Panc1 (cell line): ENCODE results near the gene FADS2. TPM values are rescaled to one million over a fixed set of nuclear protein-coding genes. Genes with fewer than 3 reads are reported as not detected.

Source experiments
- ATAC-seq: fragments of 200-7000 bp; cut with Tn5 transposase; 2 replicates; pipeline ENCODE4 v1.9.1; 2020; ENCODE audit warnings: mild to moderate bottlenecking, moderate library complexity
- BruUV-seq: library from RNA; stranded (reverse); fragments of 400-500 nt; replicated peaks from 2 replicates; lab custom pipeline; 2021; lab: Mats Ljungman, UMichigan
- CTCF ChIA-PET: fragments of 300-600 bp; sonication (Branson Sonifier 250); formaldehyde crosslinking; loops from one replicate; lab custom pipeline; 2022; ENCODE audit warnings: antibody characterized with exemption; lab: Charles Lee
- POLR2A ChIA-PET: fragments of 300-600 bp; sonication (Branson Sonifier 250); formaldehyde crosslinking; loops from one replicate; lab custom pipeline; 2022; ENCODE audit warnings: antibody characterized with exemption; lab: Charles Lee
- DNase-seq: peaks from one replicate; pipeline ENCODE4 v3.0.0-alpha.2; 2010; ENCODE audit warnings: low read depth, low spot score
- H3K27ac ChIP-seq: 2 replicates; pipeline ENCODE4 v1.5.1; 2011; ENCODE audit warnings: mild to moderate bottlenecking, low read length, inconsistent platforms
- H3K27me3 ChIP-seq: fragments of 200-500 bp; sonication (Bioruptor generic); 2 replicates; pipeline ENCODE4 v1.6.0; 2014; ENCODE audit warnings: low read length, inconsistent platforms; ENCODE audit not compliant: control insufficient read depth, insufficient read depth
- H3K36me3 ChIP-seq: fragments of 200-500 bp; sonication (Bioruptor generic); 2 replicates; pipeline ENCODE4 v1.5.1; 2014; ENCODE audit warnings: inconsistent platforms, mild to moderate bottlenecking, low read length, moderate library complexity; ENCODE audit not compliant: control insufficient read depth, insufficient read depth
- H3K4me1 ChIP-seq: 2 replicates; pipeline ENCODE4 v1.5.1; 2011; ENCODE audit warnings: inconsistent platforms, mild to moderate bottlenecking, low read length, moderate library complexity; ENCODE audit not compliant: control insufficient read depth, insufficient read depth
- H3K4me3 ChIP-seq, 2 experiments: 2 replicates each; pipeline ENCODE4 v1.5.1; 2011 to 2012; ENCODE audit warnings: low read depth in 2 of 2, low read length in 2 of 2, mild to moderate bottlenecking in 2 of 2, inconsistent platforms in 1 of 2, moderate library complexity in 1 of 2
- H3K9me3 ChIP-seq: fragments of 200-500 bp; sonication (Bioruptor generic); 2 replicates; pipeline ENCODE4 v1.5.1; 2014; ENCODE audit warnings: low read depth, mild to moderate bottlenecking, inconsistent platforms, low read length, moderate library complexity; ENCODE audit not compliant: control insufficient read depth, insufficient read depth
- POLR2AphosphoS5 ChIP-seq: IDR thresholded peaks from 2 replicates; pipeline ENCODE4 v1.6.1; 2012; ENCODE audit warnings: mild to moderate bottlenecking, low read depth, low read length, moderate library complexity
- SIN3A ChIP-seq: IDR thresholded peaks from 2 replicates; pipeline ENCODE4 v1.6.1; 2012; ENCODE audit warnings: low read depth, mild to moderate bottlenecking, low read length, moderate library complexity, borderline replicate concordance; ENCODE audit not compliant: insufficient read depth
- TCF7L2 ChIP-seq: IDR thresholded peaks from 2 replicates; pipeline ENCODE4 v1.6.1; 2011; ENCODE audit warnings: mild to moderate bottlenecking, low read depth, low read length, inconsistent platforms
- in situ Hi-C: cut with HindIII; loops from 2 replicates; pipeline ENCODE4 v1.10.0; 2016; ENCODE audit warnings: low sequenced_read_pairs, low pct_unique_long_range_greater_than_20kb
- intact Hi-C: fragments of 100-400 bp; cut with micrococcal nuclease; formaldehyde crosslinking; loops from one replicate; pipeline ENCODE4 v1.10.0; 2022; ENCODE audit not compliant: unreplicated experiment
- total RNA-seq: library from RNA; stranded (reverse); gene quantifications from one replicate; pipeline ENCODE4 v1.2.1, GENCODE V29; 2021; ENCODE audit not compliant: unreplicated experiment
- TF ChIP-seq, protein P1 (sequence below), 2 experiments: IDR thresholded peaks; 2 replicates each; pipeline ENCODE4 v1.6.1; 2011 to 2012; ENCODE audit warnings: low read depth in 2 of 2, control low read depth in 1 of 2, low read length in 1 of 2, mild to moderate bottlenecking in 1 of 2, moderate library complexity in 1 of 2; ENCODE audit not compliant: insufficient read depth in 1 of 2
- TF ChIP-seq, protein P2 (sequence below): fragments of 450-650 bp; IDR thresholded peaks from 2 replicates; pipeline ENCODE4 v1.5.1; 2017; ENCODE audit warnings: mild to moderate bottlenecking

Gene FADS2
- total RNA-seq, 1 experiment from 2014 or later: 679 TPM

DNA sequence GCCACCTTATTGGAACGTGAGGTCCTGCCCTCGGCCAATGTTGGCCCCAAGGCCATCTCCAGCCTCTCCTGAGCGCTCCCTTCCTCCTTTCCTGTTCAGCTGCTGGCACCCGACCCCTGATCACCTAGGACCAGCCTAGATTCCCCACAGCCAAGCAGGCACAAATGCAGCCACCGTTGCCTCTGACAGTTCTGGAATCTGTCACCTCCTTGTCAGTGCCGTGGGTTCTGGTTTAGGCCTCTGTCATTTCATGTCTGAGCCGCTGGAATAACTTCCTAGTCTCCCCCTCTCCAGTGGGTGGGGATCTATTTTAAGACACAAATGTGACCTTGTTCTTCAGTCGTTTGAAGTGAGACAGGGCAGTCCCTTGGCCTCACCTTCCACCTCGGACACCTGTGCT, 33.5 kb downstream of the FADS2 start:
- POLR2A ChIA-PET: no interaction called here
- no peak for ATAC-seq
- TF ChIP-seq SIN3A: no peak
- CTCF ChIA-PET: no interaction called here
- no peaks in the 10 kb centered on the region for H3K27me3 ChIP-seq
- intact Hi-C loops (no loop called here), in situ Hi-C loops (no loop called here)
- H3K4me1 ChIP-seq: no peaks in the 10 kb centered on the region; the same call in 1 of the 2 replicates
- H3K9me3 ChIP-seq: no peaks in the 10 kb centered on the region
- H3K4me3 ChIP-seq: no peak overlapping the region
- no peak for DNase-seq
- BruUV-seq: no TSS peak
- no peaks in the 10 kb centered on the region; the same call in 1 of the 2 replicates for H3K36me3 ChIP-seq
- no peak overlapping the region; the same call in 1 of the 2 replicates for H3K27ac ChIP-seq

- Histone ChIP-seq H3K27ac (no peak overlapping the region), H3K4me1 (no peaks in the 10 kb centered on the region; the same call in 1 of the 2 replicates), H3K9me3 (no peaks in the 10 kb centered on the region), H3K36me3 (no peaks in the 10 kb centered on the region; the same call in 1 of the 2 replicates), H3K27me3 (no peaks in the 10 kb centered on the region), H3K4me3 (no peak overlapping the region)
- intact Hi-C loops (no loop called here), in situ Hi-C loops (no loop called here)
- TF ChIP-seq TCF7L2 (no peak), SIN3A (no peak), POLR2AphosphoS5 (no peak)
- TF ChIP-seq, protein P1, sequence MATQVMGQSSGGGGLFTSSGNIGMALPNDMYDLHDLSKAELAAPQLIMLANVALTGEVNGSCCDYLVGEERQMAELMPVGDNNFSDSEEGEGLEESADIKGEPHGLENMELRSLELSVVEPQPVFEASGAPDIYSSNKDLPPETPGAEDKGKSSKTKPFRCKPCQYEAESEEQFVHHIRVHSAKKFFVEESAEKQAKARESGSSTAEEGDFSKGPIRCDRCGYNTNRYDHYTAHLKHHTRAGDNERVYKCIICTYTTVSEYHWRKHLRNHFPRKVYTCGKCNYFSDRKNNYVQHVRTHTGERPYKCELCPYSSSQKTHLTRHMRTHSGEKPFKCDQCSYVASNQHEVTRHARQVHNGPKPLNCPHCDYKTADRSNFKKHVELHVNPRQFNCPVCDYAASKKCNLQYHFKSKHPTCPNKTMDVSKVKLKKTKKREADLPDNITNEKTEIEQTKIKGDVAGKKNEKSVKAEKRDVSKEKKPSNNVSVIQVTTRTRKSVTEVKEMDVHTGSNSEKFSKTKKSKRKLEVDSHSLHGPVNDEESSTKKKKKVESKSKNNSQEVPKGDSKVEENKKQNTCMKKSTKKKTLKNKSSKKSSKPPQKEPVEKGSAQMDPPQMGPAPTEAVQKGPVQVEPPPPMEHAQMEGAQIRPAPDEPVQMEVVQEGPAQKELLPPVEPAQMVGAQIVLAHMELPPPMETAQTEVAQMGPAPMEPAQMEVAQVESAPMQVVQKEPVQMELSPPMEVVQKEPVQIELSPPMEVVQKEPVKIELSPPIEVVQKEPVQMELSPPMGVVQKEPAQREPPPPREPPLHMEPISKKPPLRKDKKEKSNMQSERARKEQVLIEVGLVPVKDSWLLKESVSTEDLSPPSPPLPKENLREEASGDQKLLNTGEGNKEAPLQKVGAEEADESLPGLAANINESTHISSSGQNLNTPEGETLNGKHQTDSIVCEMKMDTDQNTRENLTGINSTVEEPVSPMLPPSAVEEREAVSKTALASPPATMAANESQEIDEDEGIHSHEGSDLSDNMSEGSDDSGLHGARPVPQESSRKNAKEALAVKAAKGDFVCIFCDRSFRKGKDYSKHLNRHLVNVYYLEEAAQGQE (IDR thresholded peaks at IDR 0.05; ENCODE audit: insufficient read depth in 1 of 2, low read depth in 2 of 2, low read length in 1 of 2): no peak
- TF ChIP-seq, protein P2, sequence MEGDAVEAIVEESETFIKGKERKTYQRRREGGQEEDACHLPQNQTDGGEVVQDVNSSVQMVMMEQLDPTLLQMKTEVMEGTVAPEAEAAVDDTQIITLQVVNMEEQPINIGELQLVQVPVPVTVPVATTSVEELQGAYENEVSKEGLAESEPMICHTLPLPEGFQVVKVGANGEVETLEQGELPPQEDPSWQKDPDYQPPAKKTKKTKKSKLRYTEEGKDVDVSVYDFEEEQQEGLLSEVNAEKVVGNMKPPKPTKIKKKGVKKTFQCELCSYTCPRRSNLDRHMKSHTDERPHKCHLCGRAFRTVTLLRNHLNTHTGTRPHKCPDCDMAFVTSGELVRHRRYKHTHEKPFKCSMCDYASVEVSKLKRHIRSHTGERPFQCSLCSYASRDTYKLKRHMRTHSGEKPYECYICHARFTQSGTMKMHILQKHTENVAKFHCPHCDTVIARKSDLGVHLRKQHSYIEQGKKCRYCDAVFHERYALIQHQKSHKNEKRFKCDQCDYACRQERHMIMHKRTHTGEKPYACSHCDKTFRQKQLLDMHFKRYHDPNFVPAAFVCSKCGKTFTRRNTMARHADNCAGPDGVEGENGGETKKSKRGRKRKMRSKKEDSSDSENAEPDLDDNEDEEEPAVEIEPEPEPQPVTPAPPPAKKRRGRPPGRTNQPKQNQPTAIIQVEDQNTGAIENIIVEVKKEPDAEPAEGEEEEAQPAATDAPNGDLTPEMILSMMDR: no peak
- BruUV-seq: no TSS peak
- peak; percentile 35; the same call in 1 of the 2 replicates for ATAC-seq
- ChIA-PET POLR2A (interaction anchor here (0.6 kb wide), 1 partner anchor 66 kb away, joined by 3 read pairs; no protein-coding TSS in a partner anchor), CTCF (interaction anchor here (0.5 kb wide), 1 partner anchor 110 kb away, joined by 3 read pairs; no protein-coding TSS in a partner anchor)
- no peak for DNase-seq
These were observed 34.8 kb downstream of the FADS2 start for GRCh38 chr11:61862714-61863547.
